ENCODE results near the gene DENND1A. TPM values are rescaled to one million over a fixed set of nuclear protein-coding genes. Genes with fewer than 3 reads are reported as not detected.

Gene DENND1A
- total and polyA plus RNA-seq, 4 experiments from 2014 or later: 1.4 to 14.2 (median 9.9) TPM

DNA sequence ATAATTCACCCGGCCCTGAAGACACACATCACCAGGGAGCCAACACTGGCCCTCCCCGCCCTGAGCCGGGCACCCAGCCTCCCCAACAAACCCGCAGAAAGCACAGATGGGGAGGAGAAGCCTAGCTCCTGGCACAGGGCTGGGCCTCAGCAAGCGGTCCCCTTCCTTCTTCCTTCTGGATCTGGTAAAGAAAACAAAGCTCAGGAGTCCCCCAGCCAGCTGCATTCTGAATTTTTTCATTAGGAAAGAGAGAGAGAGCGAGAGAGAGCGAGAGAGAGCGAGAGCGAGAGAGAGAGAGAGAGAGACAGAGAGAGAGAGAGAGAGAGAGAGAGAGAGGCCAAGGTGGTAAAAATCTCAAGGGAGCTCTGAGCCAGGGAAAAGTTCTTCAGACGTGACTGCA lies 378.2 kb downstream of the DENND1A start:
- no peaks in the 10 kb centered on the region for H3K36me3 ChIP-seq (ENCODE audit: insufficient read depth, low read length)
- Mint-ChIP-seq H3K9me3 (no peaks in the 10 kb centered on the region), H3K36me3 (peaks cover 20 to 33% of the 10 kb centered on the region in 2 donors), H3K4me3 (no peak overlapping the region), H3K27me3 (no peaks in the 10 kb centered on the region), H3K4me1 (peaks cover 0 to 3% (median 0%) of the 10 kb centered on the region in 4 donors), H3K27ac (no peak overlapping the region)
- H3K4me3 ChIP-seq (ENCODE audit: low read length in 2 of 2): no peak overlapping the region
- CTCF ChIA-PET (ENCODE audit: partially characterized antibody): interaction anchor here (0.9 kb wide), 1 partner anchor 489 kb away, joined by 3 read pairs; no protein-coding TSS in a partner anchor
- DNase-seq: no peak
- POLR2A ChIA-PET (ENCODE audit: partially characterized antibody): no interaction called here
- no peak overlapping the region for H3K27ac ChIP-seq (ENCODE audit: low read depth, low read length)
- intact Hi-C loops (cut with micrococcal nuclease): no loop called here
- no peaks in the 10 kb centered on the region for H3K4me1 ChIP-seq (ENCODE audit: insufficient read depth, low read length)
- no peaks in the 10 kb centered on the region for H3K9me3 ChIP-seq (ENCODE audit: control insufficient read depth in 1 of 2, low read length in 2 of 2)
- H3K27me3 ChIP-seq (ENCODE audit: insufficient read depth, low read length): no peaks in the 10 kb centered on the region

DNA sequence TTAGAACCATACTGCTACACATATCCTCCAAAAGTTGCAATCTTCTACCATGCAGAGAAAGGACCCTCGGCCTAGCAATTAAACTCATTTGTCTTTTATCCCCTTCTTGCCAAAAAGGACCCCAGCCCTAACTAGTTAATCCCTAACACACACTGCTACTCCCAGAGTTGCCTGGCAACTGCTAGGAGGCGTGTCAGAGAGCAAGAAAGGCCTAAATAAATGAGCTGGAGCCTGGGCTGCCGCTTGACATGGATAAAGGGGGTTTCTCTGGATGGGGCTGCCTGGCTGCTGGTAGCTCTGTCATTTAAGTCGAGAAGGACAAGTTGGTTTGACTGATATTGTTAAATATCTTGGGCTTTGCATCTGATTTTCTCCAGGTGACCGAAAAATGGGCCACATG lies 379.1 kb downstream of the DENND1A start:
- H3K4me3 ChIP-seq (ENCODE audit: low read length in 2 of 2): no peak overlapping the region
- H3K9me3 ChIP-seq (ENCODE audit: control insufficient read depth in 1 of 2, low read length in 2 of 2): no peaks in the 10 kb centered on the region
- Mint-ChIP-seq H3K9me3 (no peaks in the 10 kb centered on the region), H3K4me1 (peaks cover 0 to 3% (median 0%) of the 10 kb centered on the region in 4 donors), H3K27me3 (no peaks in the 10 kb centered on the region), H3K4me3 (no peak overlapping the region), H3K36me3 (peaks cover 10 to 24% of the 10 kb centered on the region in 2 donors), H3K27ac (no peak overlapping the region)
- no peaks in the 10 kb centered on the region for H3K4me1 ChIP-seq (ENCODE audit: insufficient read depth, low read length)
- no peaks in the 10 kb centered on the region for H3K36me3 ChIP-seq (ENCODE audit: insufficient read depth, low read length)
- CTCF ChIA-PET (ENCODE audit: partially characterized antibody): no interaction called here
- intact Hi-C loops (cut with micrococcal nuclease): no loop called here
- DNase-seq: no peak
- POLR2A ChIA-PET (ENCODE audit: partially characterized antibody): no interaction called here
- H3K27me3 ChIP-seq (ENCODE audit: insufficient read depth, low read length): no peaks in the 10 kb centered on the region
- no peak overlapping the region for H3K27ac ChIP-seq (ENCODE audit: low read depth, low read length)

DNA sequence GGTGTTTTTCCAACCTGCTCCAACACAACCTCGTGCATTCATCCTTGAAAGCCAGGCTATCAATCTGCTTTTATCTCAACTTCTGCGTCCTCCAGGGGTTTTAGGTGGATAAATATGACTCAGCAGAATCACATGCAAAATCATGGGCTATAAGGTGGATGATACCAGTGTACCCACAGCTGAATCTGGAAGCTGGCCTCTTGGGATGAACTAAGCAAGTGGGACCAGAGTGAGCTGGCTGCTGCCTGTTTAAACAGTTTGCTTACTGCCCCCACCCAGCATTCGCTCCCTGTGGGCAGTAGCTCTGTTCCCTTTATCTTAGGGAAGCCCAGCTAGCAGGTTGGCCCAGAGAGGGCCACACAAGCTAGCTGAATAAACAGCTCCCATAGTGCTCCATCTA lies 379.9 kb downstream of the DENND1A start:
- Mint-ChIP-seq H3K27me3 (no peaks in the 10 kb centered on the region), H3K27ac (no peak overlapping the region), H3K36me3 (peaks cover 3 to 16% of the 10 kb centered on the region in 2 donors), H3K4me3 (no peak overlapping the region), H3K4me1 (peaks cover 0 to 3% (median 0%) of the 10 kb centered on the region in 4 donors), H3K9me3 (no peaks in the 10 kb centered on the region)
- H3K4me3 ChIP-seq (ENCODE audit: low read length in 2 of 2): no peak overlapping the region
- no peaks in the 10 kb centered on the region for H3K27me3 ChIP-seq (ENCODE audit: insufficient read depth, low read length)
- no peaks in the 10 kb centered on the region for H3K36me3 ChIP-seq (ENCODE audit: insufficient read depth, low read length)
- intact Hi-C loops (cut with micrococcal nuclease): no loop called here
- no peak for DNase-seq
- ChIA-PET POLR2A (ENCODE audit: partially characterized antibody) (no interaction called here), CTCF (ENCODE audit: partially characterized antibody) (no interaction called here)
- no peaks in the 10 kb centered on the region for H3K9me3 ChIP-seq (ENCODE audit: control insufficient read depth in 1 of 2, low read length in 2 of 2)
- H3K4me1 ChIP-seq (ENCODE audit: insufficient read depth, low read length): no peaks in the 10 kb centered on the region
- H3K27ac ChIP-seq (ENCODE audit: low read depth, low read length): no peak overlapping the region

DNA sequence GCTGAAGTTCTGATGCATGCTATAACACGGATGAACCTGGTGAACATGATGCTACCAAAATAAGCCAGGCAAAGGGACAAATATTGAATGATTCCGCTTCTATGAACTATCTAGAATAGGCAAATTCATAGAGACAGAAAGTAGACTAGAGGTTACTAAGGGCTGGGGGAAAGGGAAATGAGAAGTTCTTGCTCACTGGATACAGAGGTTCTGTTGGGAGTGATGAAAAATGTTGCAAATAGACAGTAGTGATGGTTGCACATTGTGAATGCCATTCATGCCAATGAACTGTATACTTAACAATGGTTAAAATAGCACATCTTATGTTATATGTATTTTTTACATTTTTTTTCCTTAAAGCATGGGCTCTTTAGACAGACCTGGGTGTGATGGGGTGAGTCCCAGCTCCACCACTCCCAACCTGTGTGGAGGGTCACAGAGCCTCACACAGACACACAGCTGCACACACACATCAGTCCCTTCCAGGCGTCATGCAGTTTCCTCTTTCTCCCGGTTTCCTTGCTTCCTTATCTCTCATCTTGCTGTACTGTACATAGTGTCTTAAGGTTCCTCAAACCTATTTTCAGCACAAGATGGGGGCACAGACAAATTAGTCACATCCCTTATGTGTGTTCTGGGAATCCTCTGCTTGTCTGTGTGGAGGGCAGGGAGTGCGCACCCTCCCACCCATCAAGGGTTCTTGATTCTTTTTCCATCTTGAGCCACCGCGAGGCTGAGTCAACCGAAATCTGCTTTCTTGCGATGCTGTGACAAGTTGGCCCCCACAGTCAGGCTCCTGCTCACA lies 381.0 kb downstream of the DENND1A start:
- intact Hi-C loops (cut with micrococcal nuclease): loop anchor here (10.0 kb wide), 1 partner anchor 776 kb away; no protein-coding TSS in a partner anchor
- ChIA-PET POLR2A (ENCODE audit: partially characterized antibody) (no interaction called here), CTCF (ENCODE audit: partially characterized antibody) (no interaction called here)
- Mint-ChIP-seq H3K27ac (peak overlapping the region in 1 of 7 donors; percentile 2), H3K36me3 (peaks cover 0 to 11% of the 10 kb centered on the region in 2 donors), H3K4me1 (peaks cover 0 to 3% (median 0%) of the 10 kb centered on the region in 4 donors), H3K9me3 (no peaks in the 10 kb centered on the region), H3K27me3 (no peaks in the 10 kb centered on the region), H3K4me3 (no peak overlapping the region)
- no peak for DNase-seq
- H3K9me3 ChIP-seq (ENCODE audit: control insufficient read depth in 1 of 2, low read length in 2 of 2): no peaks in the 10 kb centered on the region
- H3K36me3 ChIP-seq (ENCODE audit: insufficient read depth, low read length): no peaks in the 10 kb centered on the region
- H3K4me3 ChIP-seq (ENCODE audit: low read length in 2 of 2): no peak overlapping the region
- H3K27me3 ChIP-seq (ENCODE audit: insufficient read depth, low read length): no peaks in the 10 kb centered on the region
- H3K4me1 ChIP-seq (ENCODE audit: insufficient read depth, low read length): no peaks in the 10 kb centered on the region
- no peak overlapping the region for H3K27ac ChIP-seq (ENCODE audit: low read depth, low read length)

DNA sequence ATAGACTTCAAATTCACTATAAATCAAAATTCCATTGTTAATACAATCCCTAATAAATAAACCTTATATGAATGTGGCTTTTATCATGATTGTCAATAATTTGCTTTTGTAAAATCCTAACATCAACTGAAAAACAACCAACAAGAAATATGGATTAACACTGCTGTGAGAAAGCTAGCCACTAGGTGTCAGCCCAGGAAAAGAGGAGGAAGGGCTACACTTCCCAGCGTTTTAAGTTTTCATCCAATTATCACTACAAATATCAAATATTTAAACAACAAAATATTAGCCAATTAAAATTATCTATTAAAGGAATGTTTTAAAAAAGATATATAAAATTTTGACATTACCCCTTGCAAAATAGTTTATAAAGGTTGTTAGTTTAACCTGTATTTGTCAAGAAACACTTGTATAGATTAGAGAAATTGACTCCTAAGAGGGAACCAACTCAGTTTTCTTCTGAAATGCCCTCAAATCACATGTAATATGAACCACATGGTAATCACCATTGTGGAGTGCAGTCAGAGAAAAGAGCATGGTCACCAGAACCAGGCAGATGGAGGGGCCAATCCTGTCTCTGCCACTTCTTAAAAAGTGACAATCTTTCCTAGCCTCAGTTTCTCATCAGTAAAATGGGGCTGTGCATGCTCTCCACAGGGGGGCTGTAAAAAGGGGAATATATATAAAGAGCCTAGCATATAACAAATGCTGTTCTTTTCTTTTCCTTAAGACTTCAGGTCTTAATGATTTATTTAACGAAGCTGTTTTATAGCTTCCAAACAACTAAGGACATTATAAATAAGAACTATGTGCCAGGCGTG lies 385.7 kb downstream of the DENND1A start:
- H3K36me3 ChIP-seq (ENCODE audit: insufficient read depth, low read length): no peaks in the 10 kb centered on the region
- no peaks in the 10 kb centered on the region for H3K9me3 ChIP-seq (ENCODE audit: control insufficient read depth in 1 of 2, low read length in 2 of 2)
- Mint-ChIP-seq H3K36me3 (peaks cover 0 to 1% of the 10 kb centered on the region in 2 donors), H3K9me3 (peaks cover 0 to 2% (median 0%) of the 10 kb centered on the region in 8 donors), H3K4me3 (no peak overlapping the region), H3K27me3 (no peaks in the 10 kb centered on the region), H3K27ac (no peak overlapping the region), H3K4me1 (no peaks in the 10 kb centered on the region)
- H3K27ac ChIP-seq (ENCODE audit: low read depth, low read length): no peak overlapping the region
- CTCF ChIA-PET (ENCODE audit: partially characterized antibody): interaction anchor here (0.6 to 1.0 kb wide), 3 partner anchors 497 to 1194 kb away, joined by 4 read pairs; no protein-coding TSS in a partner anchor
- no peaks in the 10 kb centered on the region for H3K27me3 ChIP-seq (ENCODE audit: insufficient read depth, low read length)
- no peak overlapping the region for H3K4me3 ChIP-seq (ENCODE audit: low read length in 2 of 2)
- no peaks in the 10 kb centered on the region for H3K4me1 ChIP-seq (ENCODE audit: insufficient read depth, low read length)
- intact Hi-C loops (cut with micrococcal nuclease): loop anchor here (5.0 to 10.0 kb wide), 2 partner anchors 781 to 993 kb away; no protein-coding TSS in a partner anchor
- peak in 4 of 5 donors; percentile 7 to 23 (median 9) for DNase-seq
- POLR2A ChIA-PET (ENCODE audit: partially characterized antibody): no interaction called here

DNA sequence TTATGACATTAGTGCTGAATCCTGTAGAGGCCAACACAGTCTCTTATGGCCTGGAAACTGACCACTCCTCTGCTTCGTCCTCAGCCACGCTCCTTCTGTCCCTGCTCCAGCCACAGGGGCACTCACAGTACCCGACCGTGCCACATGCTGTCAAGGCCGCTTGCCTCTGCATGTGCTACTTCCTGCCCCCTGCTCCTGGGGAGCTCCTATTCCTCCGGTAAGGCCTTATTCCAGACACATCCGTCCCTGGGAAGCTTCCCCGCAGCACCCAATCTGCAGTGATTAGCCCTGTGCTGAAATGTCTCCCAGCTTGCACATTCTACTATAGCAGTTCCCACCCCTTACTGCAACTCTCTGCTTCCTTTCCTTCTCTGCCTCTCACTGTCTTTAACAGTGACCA lies 386.4 kb downstream of the DENND1A start:
- intact Hi-C loops (cut with micrococcal nuclease): loop anchor here (5.0 to 10.0 kb wide), 2 partner anchors 781 to 994 kb away; no protein-coding TSS in a partner anchor
- H3K9me3 ChIP-seq (ENCODE audit: control insufficient read depth in 1 of 2, low read length in 2 of 2): no peaks in the 10 kb centered on the region
- Mint-ChIP-seq H3K36me3 (no peaks in the 10 kb centered on the region), H3K4me1 (no peaks in the 10 kb centered on the region), H3K27me3 (no peaks in the 10 kb centered on the region), H3K9me3 (peaks cover 0 to 2% (median 0%) of the 10 kb centered on the region in 8 donors), H3K27ac (no peak overlapping the region), H3K4me3 (no peak overlapping the region)
- no peak overlapping the region for H3K4me3 ChIP-seq (ENCODE audit: low read length in 2 of 2)
- H3K4me1 ChIP-seq (ENCODE audit: insufficient read depth, low read length): no peaks in the 10 kb centered on the region
- POLR2A ChIA-PET (ENCODE audit: partially characterized antibody): no interaction called here
- DNase-seq: no peak
- CTCF ChIA-PET (ENCODE audit: partially characterized antibody): interaction anchor here (0.6 to 2.9 kb wide), 4 partner anchors 495 to 1193 kb away, joined by 3 to 18 read pairs (median 4); no protein-coding TSS in a partner anchor
- H3K27me3 ChIP-seq (ENCODE audit: insufficient read depth, low read length): no peaks in the 10 kb centered on the region
- H3K27ac ChIP-seq (ENCODE audit: low read depth, low read length): no peak overlapping the region
- H3K36me3 ChIP-seq (ENCODE audit: insufficient read depth, low read length): no peaks in the 10 kb centered on the region
